RKO (cell line): ENCODE data around the gene GID8.

Experiments used
- DNase-seq: peaks from one replicate; pipeline ENCODE4 v3.0.0-alpha.2; 2016; ENCODE audit warnings: low spot score

GID8 gene

GRCh38 chr20:62938105-62938888, at the start of gene GID8:
GID8 (plus strand) TSS chr20:62938147; CDS start chr20:62941503, 3,356 bp downstream.
- DNase-seq, result peak; percentile 73

- DNase-seq, result no peak
Observed at GRCh38 chr20:62888406-62888805, 49.5 kb upstream of the GID8 start.

- DNase-seq, result no peak
Observed at GRCh38 chr20:62888910-62889309, 49.0 kb upstream of the GID8 start.

- no peak for DNase-seq
Observed at GRCh38 chr20:62889411-62889810, 48.5 kb upstream of the GID8 start.

GRCh38 chr20:62889871-62890270, 48.1 kb upstream of the GID8 start:
- no peak for DNase-seq

- DNase-seq, result no peak
Observed at GRCh38 chr20:62890444-62890843, 47.5 kb upstream of the GID8 start.

GRCh38 chr20:62891111-62891510, 46.8 kb upstream of the GID8 start:
- DNase-seq, result no peak

GRCh38 chr20:62892348-62893304, 45.3 kb upstream of the GID8 start:
- DNase-seq, result no peak

GRCh38 chr20:62893700-62894099, 44.2 kb upstream of the GID8 start:
- DNase-seq, result no peak

- no peak for DNase-seq
Observed at GRCh38 chr20:62894261-62894660, 43.7 kb upstream of the GID8 start.

- no peak for DNase-seq
Observed at GRCh38 chr20:62895539-62895938, 42.4 kb upstream of the GID8 start.

GRCh38 chr20:62896526-62896925, 41.4 kb upstream of the GID8 start:
- no peak for DNase-seq

GRCh38 chr20:62897666-62898065, 40.3 kb upstream of the GID8 start:
- no peak for DNase-seq

GRCh38 chr20:62898093-62898964, 39.6 kb upstream of the GID8 start:
- DNase-seq, result no peak

- DNase-seq, result no peak
Observed at GRCh38 chr20:62898970-62899632, 38.8 kb upstream of the GID8 start.

GRCh38 chr20:62899633-62900051, 38.3 kb upstream of the GID8 start:
- DNase-seq, result no peak

GRCh38 chr20:62900052-62900691, 37.8 kb upstream of the GID8 start:
- DNase-seq, result peak; percentile 82

GRCh38 chr20:62900692-62901584, 37.0 kb upstream of the GID8 start:
- DNase-seq, result peak; percentile 38

- no peak for DNase-seq
Observed at GRCh38 chr20:62901891-62902290, 36.1 kb upstream of the GID8 start.
